ENCODE results near the gene NLGN1.
"Not testable (repeated sequence)": the region's sequence is repeated elsewhere in the genome, so short reads cannot be mapped to it uniquely, and the experiment has no call there.

NLGN1 gene

GRCh38 chr3:174168538-174169254 lies 771.2 kb downstream of the NLGN1 start:
- DNase-seq (ENCODE audit: low read depth): no peak

GRCh38 chr3:174169736-174170135 lies 772.2 kb downstream of the NLGN1 start:
- DNase-seq (ENCODE audit: low read depth): no peak

GRCh38 chr3:174170248-174170647 lies 772.7 kb downstream of the NLGN1 start:
- no peak for DNase-seq (ENCODE audit: low read depth)

- DNase-seq (ENCODE audit: low read depth): no peak
These were observed 788.9 kb downstream of the NLGN1 start for GRCh38 chr3:174186377-174186989.

- no peak for DNase-seq (ENCODE audit: low read depth)
These were observed 793.8 kb downstream of the NLGN1 start for GRCh38 chr3:174191380-174191779.

GRCh38 chr3:174191895-174192294 lies 794.4 kb downstream of the NLGN1 start:
- no peak for DNase-seq (ENCODE audit: low read depth)

- DNase-seq (ENCODE audit: low read depth): no peak
These were observed 794.9 kb downstream of the NLGN1 start for GRCh38 chr3:174192471-174192870.

GRCh38 chr3:174193604-174194003 lies 796.1 kb downstream of the NLGN1 start:
- no peak for DNase-seq (ENCODE audit: low read depth)

- DNase-seq (ENCODE audit: low read depth): no peak
These were observed 799.9 kb downstream of the NLGN1 start for GRCh38 chr3:174197416-174197815.

GRCh38 chr3:174198199-174198598 lies 800.7 kb downstream of the NLGN1 start:
- DNase-seq (ENCODE audit: low read depth): no peak

- no peak for DNase-seq (ENCODE audit: low read depth)
These were observed 802.2 kb downstream of the NLGN1 start for GRCh38 chr3:174199696-174200095.

GRCh38 chr3:174202116-174202515 lies 804.6 kb downstream of the NLGN1 start:
- no peak for DNase-seq (ENCODE audit: low read depth)

GRCh38 chr3:174202561-174202960 lies 805.0 kb downstream of the NLGN1 start:
- DNase-seq (ENCODE audit: low read depth): no peak

GRCh38 chr3:174204765-174205164 lies 807.2 kb downstream of the NLGN1 start:
- DNase-seq (ENCODE audit: low read depth): no peak

GRCh38 chr3:174206607-174207192 lies 809.2 kb downstream of the NLGN1 start:
- no peak for DNase-seq (ENCODE audit: low read depth)

- DNase-seq (ENCODE audit: low read depth): no peak
These were observed 810.6 kb downstream of the NLGN1 start for GRCh38 chr3:174208161-174208560.

- not testable (repeated sequence) for DNase-seq (ENCODE audit: low read depth)
These were observed 814.4 kb downstream of the NLGN1 start for GRCh38 chr3:174211896-174212295.

GRCh38 chr3:174215456-174215855 lies 817.9 kb downstream of the NLGN1 start:
- no peak for DNase-seq (ENCODE audit: low read depth)

- no peak for DNase-seq (ENCODE audit: low read depth)
These were observed 818.5 kb downstream of the NLGN1 start for GRCh38 chr3:174216019-174216418.

GRCh38 chr3:174216946-174217718 lies 819.6 kb downstream of the NLGN1 start:
- DNase-seq (ENCODE audit: low read depth): no peak

- no peak for DNase-seq (ENCODE audit: low read depth)
These were observed 820.5 kb downstream of the NLGN1 start for GRCh38 chr3:174218016-174218415.

GRCh38 chr3:174219738-174220137 lies 822.2 kb downstream of the NLGN1 start:
- DNase-seq (ENCODE audit: low read depth): no peak

All from stimulated activated CD8-positive, alpha-beta memory T cell treated with anti-CD3 and anti-CD28 coated beads, Interleukin-12 subunit alpha, Interleukin-12 subunit beta, amount 100 ng/mL, for 1 hour (primary cell).